ENCODE measurements around the gene KCNIP1. TPM values are rescaled to one million over a fixed set of nuclear protein-coding genes. Genes with fewer than 3 reads are reported as not detected.

Gene KCNIP1
- total RNA-seq, 2 donors from 2014 or later: not detected

GRCh38 chr5:170769246-170769645 is 265.4 kb downstream of the KCNIP1 start:
- H3K36me3 ChIP-seq (ENCODE audit: control insufficient read depth, insufficient read depth, low read length): no peaks in the 10 kb centered on the region

GRCh38 chr5:170769898-170770416 is 266.1 kb downstream of the KCNIP1 start:
- Histone ChIP-seq H3K9me3 (ENCODE audit: control insufficient read depth, low read length) (no peaks in the 10 kb centered on the region), H3K27me3 (ENCODE audit: control insufficient read depth, insufficient read depth, low read length, poor library complexity, severe bottlenecking) (no peaks in the 10 kb centered on the region), H3K9ac (ENCODE audit: extremely low read depth, low read length, poor library complexity, severe bottlenecking) (no peak overlapping the region), H3K4me3 (ENCODE audit: low read length) (no peak overlapping the region), H3K4me1 (ENCODE audit: control insufficient read depth, insufficient read depth, low read length) (peaks cover 12% of the 10 kb centered on the region), H3K27ac (ENCODE audit: low read depth, low read length) (no peak overlapping the region), H3K36me3 (ENCODE audit: control insufficient read depth, insufficient read depth, low read length) (no peaks in the 10 kb centered on the region)
- peaks cover 28% of the 10 kb centered on the region for H3K4me1 Mint-ChIP-seq
- no peaks in the 10 kb centered on the region for H3K9me3 Mint-ChIP-seq
- no peaks in the 10 kb centered on the region for H3K36me3 Mint-ChIP-seq (ENCODE audit: low read depth)
- WGBS, 2 experiments (ENCODE audit: insufficient coverage in 1 of 2, insufficient read length in 1 of 2): 88 to 96% methylated on average over 5 of the region's 5 CpGs
- no peak overlapping the region for H3K4me3 Mint-ChIP-seq
- peaks cover 50% of the 10 kb centered on the region for H3K27me3 Mint-ChIP-seq (ENCODE audit: insufficient read depth)
- H3K27ac Mint-ChIP-seq: no peak overlapping the region
- TF ChIP-seq CTCF (conservative IDR thresholded peaks at IDR 0.05): no peak
- DNase-seq: no peak

More at GRCh38 chr5:170769246-170769645, 265.4 kb downstream of the KCNIP1 start:
- Mint-ChIP-seq H3K27ac (no peak overlapping the region), H3K36me3 (ENCODE audit: low read depth) (no peaks in the 10 kb centered on the region), H3K4me1 (peaks cover 28% of the 10 kb centered on the region), H3K9me3 (no peaks in the 10 kb centered on the region), H3K4me3 (no peak overlapping the region), H3K27me3 (ENCODE audit: insufficient read depth) (peaks cover 46% of the 10 kb centered on the region)
- 93 to 95% methylated on average over 4 to 6 of the region's 6 CpGs for WGBS, 2 experiments (ENCODE audit: insufficient coverage in 1 of 2, insufficient read length in 1 of 2)
- no peak for DNase-seq
- Histone ChIP-seq H3K4me3 (ENCODE audit: low read length) (no peak overlapping the region), H3K9me3 (ENCODE audit: control insufficient read depth, low read length) (no peaks in the 10 kb centered on the region), H3K27ac (ENCODE audit: low read depth, low read length) (no peak overlapping the region), H3K27me3 (ENCODE audit: control insufficient read depth, insufficient read depth, low read length, poor library complexity, severe bottlenecking) (no peaks in the 10 kb centered on the region), H3K4me1 (ENCODE audit: control insufficient read depth, insufficient read depth, low read length) (peaks cover 12% of the 10 kb centered on the region), H3K9ac (ENCODE audit: extremely low read depth, low read length, poor library complexity, severe bottlenecking) (no peak overlapping the region)
- TF ChIP-seq CTCF (conservative IDR thresholded peaks at IDR 0.05): no peak

GRCh38 chr5:170771496-170771895 is 267.7 kb downstream of the KCNIP1 start:
- H3K27me3 Mint-ChIP-seq (ENCODE audit: insufficient read depth): peaks cover 65% of the 10 kb centered on the region
- no peak overlapping the region for H3K4me3 ChIP-seq (ENCODE audit: low read length)
- WGBS, 2 experiments (ENCODE audit: insufficient coverage in 1 of 2, insufficient read length in 1 of 2): 93 to 95% methylated on average over 10 to 15 of the region's 15 CpGs
- H3K9me3 Mint-ChIP-seq: no peaks in the 10 kb centered on the region
- H3K36me3 ChIP-seq (ENCODE audit: control insufficient read depth, insufficient read depth, low read length): no peaks in the 10 kb centered on the region
- peaks cover 12% of the 10 kb centered on the region for H3K4me1 ChIP-seq (ENCODE audit: control insufficient read depth, insufficient read depth, low read length)
- no peak for TF ChIP-seq CTCF (conservative IDR thresholded peaks at IDR 0.05)
- no peak overlapping the region for H3K9ac ChIP-seq (ENCODE audit: extremely low read depth, low read length, poor library complexity, severe bottlenecking)
- H3K27me3 ChIP-seq (ENCODE audit: control insufficient read depth, insufficient read depth, low read length, poor library complexity, severe bottlenecking): peaks cover 2% of the 10 kb centered on the region
- DNase-seq: no peak
- H3K4me3 Mint-ChIP-seq: no peak overlapping the region
- H3K4me1 Mint-ChIP-seq: peaks cover 28% of the 10 kb centered on the region
- no peaks in the 10 kb centered on the region for H3K9me3 ChIP-seq (ENCODE audit: control insufficient read depth, low read length)
- H3K27ac Mint-ChIP-seq: no peak overlapping the region
- H3K36me3 Mint-ChIP-seq (ENCODE audit: low read depth): no peaks in the 10 kb centered on the region
- no peak overlapping the region for H3K27ac ChIP-seq (ENCODE audit: low read depth, low read length)
